GM12872 (cell line): ENCODE data around the gene TMEM255B.

Source experiments
- TF ChIP-seq, protein P1 (sequence below): IDR thresholded peaks from 3 replicates; pipeline ENCODE4 v1.5.1; 2011; ENCODE audit warnings: low read depth, mild to moderate bottlenecking, low read length, moderate library complexity; ENCODE audit not compliant: insufficient read depth

The TMEM255B gene

DNA sequence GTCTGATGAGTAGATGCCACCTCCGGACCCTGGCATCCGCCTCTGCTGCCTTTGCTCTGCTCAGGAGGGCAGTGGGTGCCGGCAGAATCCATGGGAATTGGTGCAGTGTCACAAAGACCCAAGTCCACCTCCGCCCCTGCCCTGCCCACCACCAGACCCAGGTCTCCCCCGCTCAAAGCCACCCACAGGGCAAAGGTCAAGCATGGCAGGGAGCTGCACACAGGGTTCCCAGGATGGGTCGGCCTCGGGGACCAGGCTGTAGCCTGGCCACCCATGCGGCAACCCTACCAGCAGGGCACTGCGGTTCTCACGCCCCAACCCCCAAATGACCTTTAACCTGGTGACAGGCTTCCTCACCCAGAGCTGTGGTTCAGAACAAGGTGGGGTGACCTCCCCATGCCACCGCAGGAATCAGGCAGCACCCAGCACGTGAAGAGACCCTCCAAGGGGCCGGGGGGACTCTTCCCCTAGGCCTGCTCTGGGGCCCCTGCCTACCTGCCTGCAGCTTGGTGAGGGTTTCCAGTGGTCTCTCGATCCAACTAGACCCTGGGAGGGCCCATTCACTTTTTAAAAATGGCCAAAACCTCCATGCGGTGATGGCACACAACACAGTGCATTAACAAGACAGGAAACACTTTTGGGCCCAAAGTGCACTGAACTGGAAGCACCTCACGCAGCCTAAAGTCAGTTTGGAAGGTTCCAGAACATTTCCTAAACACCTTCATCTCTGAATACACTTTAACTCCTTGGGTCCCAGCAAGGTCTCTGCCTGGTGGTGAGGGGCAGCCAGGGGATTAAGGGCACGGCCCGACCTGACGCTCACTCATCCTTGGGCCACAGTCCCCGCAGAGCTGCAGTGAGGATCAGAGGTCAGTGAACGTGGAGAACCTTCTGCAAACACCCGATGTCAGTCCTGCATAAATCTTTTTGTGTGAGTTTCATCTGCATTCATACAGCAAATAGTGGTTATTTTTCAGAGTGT lies 93.8 kb downstream of the TMEM255B start:
- TF ChIP-seq, protein P1, sequence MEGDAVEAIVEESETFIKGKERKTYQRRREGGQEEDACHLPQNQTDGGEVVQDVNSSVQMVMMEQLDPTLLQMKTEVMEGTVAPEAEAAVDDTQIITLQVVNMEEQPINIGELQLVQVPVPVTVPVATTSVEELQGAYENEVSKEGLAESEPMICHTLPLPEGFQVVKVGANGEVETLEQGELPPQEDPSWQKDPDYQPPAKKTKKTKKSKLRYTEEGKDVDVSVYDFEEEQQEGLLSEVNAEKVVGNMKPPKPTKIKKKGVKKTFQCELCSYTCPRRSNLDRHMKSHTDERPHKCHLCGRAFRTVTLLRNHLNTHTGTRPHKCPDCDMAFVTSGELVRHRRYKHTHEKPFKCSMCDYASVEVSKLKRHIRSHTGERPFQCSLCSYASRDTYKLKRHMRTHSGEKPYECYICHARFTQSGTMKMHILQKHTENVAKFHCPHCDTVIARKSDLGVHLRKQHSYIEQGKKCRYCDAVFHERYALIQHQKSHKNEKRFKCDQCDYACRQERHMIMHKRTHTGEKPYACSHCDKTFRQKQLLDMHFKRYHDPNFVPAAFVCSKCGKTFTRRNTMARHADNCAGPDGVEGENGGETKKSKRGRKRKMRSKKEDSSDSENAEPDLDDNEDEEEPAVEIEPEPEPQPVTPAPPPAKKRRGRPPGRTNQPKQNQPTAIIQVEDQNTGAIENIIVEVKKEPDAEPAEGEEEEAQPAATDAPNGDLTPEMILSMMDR, result no peak

DNA sequence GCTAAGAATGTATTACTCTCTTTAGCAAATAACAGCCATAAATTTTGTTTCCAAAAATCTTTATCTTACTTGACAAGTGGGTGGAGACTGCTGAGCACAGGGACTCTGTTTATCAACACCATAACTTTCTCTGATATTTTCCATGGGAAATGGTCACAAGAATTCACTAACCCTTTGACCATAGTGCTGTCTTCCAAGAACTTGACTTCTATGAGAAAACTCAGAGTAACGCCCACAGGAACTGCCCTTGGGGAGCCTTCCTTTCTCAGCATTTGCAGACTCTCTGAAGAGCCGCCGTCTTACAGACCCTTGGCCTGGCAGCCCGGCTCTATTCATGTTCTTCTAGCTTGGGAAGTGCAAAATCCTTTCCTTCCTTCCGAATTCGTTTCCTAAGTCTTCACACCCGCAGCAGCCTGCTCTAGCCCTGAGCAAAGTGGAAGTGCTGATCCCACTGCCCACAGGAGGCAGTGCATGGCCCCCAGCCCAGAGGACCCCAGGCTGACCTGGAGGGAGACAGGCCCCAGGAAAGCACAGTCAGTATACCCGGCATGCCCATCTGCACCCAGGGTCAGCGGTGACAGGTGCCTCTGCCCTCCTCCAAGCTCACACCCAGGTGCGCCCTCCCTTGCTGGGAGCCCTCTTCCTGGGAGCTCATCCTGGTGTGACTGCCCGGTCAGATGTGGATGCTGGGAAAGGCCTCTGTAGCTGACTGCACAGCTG lies 94.7 kb downstream of the TMEM255B start:
- TF ChIP-seq, protein P1, result no peak

DNA sequence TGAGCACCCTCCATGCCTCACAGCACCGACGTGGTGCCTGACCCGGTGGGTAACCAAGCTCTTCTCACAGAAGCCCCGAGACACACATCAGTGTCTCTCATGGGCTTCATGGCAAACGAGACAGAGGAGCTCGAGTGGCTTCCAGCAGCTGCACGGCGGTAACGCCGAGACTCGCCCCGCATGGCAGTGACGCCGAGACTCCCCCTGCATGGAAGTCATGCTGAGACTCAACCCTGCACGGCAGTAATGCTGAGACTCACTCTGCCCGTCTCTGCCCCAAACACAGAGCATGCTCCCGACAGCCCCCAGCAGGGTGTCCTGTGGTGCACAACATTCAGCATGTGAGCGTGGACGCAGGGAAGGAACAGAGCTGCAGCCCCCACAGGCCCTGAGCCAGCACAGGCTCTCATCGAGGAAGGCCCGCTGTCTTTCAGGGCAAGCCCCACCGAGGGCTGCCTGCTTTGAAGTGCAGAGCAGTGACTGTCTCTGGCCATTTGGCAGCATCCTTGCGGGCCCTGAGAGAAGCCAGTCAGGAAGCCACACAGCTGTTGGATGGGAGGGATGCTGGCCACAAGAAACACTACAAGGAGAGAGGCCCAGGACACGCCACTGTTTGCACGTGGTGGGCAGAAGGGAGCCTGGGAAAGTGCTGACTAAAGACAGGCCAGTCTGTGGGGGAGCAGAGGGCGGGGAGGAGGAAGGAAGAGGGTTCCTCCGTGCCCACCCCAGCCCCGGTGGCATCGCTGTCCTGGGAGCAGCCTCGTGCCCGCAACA lies 95.4 kb downstream of the TMEM255B start:
- TF ChIP-seq, protein P1, result no peak

DNA sequence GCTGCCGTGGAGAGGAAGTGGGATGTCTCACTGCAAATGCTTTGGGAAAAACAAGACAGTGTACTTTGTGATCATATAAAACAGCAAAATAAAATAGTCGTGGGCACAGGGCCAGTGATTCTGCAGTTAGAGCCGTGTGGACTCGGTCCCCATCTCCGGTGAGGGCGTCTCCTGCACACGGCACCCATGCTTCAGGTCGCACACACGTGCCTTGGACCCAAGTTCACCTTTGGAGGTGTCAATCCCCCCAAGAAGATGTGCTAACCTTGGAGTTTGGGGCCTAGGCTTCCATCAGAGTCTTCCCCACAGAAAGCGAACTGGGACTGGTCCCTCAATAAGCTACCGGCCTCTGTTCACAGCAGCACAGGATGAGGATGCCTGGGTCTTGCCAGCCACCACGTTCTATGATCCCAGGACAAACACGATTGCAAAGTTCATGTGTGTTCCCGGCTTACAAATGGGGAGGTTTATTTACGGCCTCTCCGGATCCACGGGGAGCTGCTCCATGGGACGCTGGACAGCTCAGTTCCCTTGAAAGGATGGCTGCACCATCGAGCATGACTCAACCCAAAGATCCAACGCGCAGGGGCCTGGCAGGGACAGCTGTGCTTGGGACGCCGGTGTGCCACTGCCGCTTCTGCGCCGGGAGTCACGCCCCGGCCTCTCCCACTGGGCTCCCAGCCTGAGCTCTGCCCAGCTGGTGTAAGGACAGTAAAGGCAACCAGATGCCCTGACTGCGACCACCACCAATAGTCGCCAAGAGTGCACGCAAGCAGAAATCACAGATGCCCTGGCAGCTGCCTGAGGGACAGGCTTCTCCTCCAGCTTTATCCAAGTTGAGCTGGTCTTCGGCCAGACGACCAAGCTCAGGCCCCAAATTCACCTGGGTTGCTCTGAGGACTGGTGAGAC lies 96.2 kb downstream of the TMEM255B start:
- TF ChIP-seq, protein P1, result no peak

DNA sequence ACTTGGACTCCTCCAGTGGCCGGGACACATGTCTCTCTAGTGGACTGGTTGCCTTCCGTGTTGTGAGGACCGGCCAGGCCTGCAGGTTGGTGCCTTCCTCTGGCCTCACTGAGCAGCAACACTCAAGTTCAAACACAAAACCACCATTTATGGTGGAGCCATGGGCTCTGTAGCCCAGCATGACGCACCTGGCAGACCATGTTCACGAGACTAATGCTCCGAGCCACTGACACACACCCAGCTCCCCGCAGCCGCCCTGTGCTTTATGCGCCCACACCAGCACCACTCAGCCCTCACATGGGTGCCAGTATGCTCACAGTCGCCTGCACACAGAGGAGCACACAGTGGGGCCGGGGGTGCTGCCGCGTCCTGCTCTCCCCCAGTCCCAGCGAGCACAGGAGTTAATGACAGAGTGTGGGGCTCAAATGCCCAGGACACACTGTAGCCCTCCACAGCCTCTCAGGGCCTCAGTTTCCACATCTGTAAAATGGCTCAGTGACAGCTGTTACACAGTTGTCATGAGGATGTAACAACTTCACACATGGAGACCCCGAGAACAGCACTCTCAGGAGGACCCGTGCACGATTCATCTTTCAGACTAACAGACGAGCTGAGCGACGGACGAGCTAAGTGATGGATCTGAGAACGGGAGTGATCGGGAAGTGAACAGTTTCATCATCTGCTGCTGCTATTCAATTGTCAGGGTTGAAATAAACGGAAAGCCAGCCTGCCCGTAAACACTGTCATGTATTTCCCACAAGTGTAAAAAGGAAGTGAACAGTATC lies 97.1 kb downstream of the TMEM255B start:
- TF ChIP-seq, protein P1, result no peak

DNA sequence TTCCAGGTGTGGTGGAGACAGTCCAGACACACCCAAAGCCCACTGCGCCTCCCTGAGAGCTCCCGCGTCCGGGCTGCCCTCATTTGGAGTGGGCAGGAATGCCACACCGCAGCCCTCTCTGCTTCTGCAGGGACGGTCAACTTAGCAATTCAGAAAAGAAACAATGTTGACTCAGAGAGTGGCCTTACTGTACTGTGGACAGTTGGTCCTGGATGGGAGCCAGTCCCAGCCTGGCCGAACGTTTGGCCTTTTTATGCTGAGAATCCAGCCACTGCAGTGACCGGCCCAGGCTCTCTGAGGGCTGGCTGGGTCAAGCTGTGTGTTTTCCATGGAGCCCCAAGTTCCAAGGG lies 97.7 kb downstream of the TMEM255B start:
- TF ChIP-seq, protein P1, result no peak
